KBM-7 (cell line): ENCODE measurements around the gene PPM1J.
A peak's percentile ranks its signal among the peaks of the same experiment; 100 is the strongest.
"Not testable (repeated sequence)": the region's sequence is repeated elsewhere in the genome, so short reads cannot be mapped to it uniquely, and the experiment has no call there.

Source experiments
- DNase-seq: peaks from one replicate; pipeline ENCODE4 v3.0.0-alpha.2; 2015
- in situ Hi-C: fragments of 300-500 bp; cut with MboI; formaldehyde crosslinking; loops from 2 replicates; pipeline ENCODE4 v1.14.3; 2020; ENCODE audit warnings: low sequenced_read_pairs, low pct_unique_long_range_greater_than_20kb, mixed read lengths

The PPM1J gene

GRCh38 chr1:112723511-112723839 is 8.3 kb upstream of the PPM1J start:
- in situ Hi-C loops: no loop called here
- DNase-seq: no peak

DNA sequence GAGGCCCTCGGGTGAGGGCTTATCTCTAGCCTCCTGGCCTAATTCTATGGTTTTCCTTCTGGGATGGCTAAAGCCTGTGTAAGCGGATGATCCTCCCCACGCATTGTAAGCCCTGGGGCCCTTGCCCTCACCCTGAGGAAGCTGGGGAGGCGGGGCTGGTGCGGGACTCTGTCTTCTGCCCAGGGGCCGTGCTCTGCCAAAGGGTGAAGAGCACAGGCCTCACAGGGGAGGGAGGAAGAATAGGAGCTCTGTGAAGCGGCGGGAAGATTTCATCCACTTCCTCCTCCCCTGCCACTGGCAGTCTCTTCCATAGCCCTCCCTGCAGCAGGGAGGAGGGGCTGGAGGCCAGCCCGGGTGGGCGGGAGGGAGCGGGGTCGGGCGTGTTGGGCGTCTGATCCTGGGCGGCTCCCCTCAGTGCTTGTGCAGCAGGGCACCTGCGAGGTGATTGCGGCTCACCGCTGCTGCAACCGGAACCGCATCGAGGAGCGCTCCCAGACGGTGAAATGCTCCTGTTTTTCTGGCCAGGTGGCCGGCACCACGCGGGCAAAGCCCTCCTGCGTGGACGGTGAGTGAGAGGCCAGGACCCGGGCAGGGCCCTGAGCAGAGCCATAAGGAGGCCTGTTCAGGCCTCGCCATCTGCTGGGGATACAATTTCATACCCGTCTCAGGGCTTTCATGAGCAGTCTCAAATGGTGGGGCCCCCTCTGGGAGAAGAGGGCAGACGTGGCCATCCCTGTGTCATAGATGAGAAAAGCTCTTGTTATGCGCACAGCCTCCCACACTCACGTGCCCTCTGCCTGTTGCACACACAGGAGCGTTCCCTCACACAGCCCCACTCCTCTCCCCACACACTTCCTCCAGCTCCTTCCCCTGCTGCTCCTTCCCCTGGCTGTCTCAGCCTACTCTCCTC is 7.7 kb upstream of the PPM1J start:
- in situ Hi-C loops: no loop called here
- peak; percentile 76 for DNase-seq

GRCh38 chr1:112721966-112722524 is 6.9 kb upstream of the PPM1J start:
- in situ Hi-C loops: no loop called here
- DNase-seq: no peak

DNA sequence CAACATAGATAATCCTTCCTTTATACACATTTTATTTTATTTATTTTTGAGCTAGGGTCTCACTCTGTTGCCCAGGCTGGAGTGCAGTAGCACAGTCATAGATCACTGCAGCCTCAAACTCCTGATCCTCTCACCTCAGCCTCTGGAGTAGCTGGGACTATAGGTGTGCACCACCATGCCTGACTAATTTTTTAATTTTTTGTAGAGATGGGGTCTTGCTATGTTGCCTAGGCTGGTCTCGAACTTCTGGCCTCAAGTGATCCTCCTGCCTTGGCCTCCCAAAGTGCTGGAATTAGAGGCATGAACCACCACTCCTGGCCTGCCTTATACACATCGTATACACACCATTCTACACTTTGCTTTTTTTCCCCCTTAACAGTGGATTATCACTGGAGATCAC is 6.2 kb upstream of the PPM1J start:
- DNase-seq, in situ Hi-C loops: not testable (repeated sequence)

DNA sequence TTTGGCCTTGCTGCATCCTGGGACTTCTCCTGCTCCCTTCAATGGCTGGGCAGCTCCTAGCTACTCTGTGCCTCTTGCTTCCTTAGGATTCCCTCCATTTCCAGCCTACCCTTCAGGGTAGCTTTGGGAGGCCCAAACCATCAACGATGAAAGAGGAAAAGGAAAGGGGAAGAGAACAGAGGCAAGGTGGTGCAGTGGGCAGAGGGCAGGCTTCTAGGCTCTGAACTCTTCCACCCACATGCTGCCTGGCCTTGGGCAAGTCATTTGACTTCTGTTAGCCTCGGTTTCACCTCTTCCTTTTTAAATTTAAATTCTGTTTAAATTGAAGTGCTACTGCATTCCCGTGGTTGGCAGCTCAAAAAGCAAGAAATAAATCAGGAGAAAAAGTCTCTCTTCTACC is 5.7 kb upstream of the PPM1J start:
- in situ Hi-C loops: no loop called here

DNA sequence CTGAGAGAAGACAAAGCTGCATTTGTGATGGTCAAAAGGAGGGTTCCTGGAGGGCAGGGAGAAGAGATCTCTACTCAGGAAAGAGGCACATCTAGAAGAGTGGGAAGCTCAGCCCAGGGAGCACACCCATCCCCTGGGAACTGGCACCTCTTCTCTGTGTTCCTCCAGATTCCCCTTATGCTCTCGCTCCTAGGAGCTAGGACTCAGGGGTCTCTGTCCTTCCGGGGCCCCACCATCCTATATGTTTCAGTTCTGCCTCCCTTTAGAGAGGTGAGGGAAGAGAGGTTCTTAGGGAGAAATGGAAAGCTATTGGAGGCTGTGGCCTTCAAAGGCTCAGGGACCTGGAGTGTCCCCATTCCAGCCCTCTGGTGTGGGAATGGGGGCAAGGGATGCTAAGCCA is 4.6 kb upstream of the PPM1J start:
- in situ Hi-C loops: no loop called here
- DNase-seq: no peak

More for the DNA sequence above, 5.7 kb upstream of the PPM1J start:
- no peak for DNase-seq

DNA sequence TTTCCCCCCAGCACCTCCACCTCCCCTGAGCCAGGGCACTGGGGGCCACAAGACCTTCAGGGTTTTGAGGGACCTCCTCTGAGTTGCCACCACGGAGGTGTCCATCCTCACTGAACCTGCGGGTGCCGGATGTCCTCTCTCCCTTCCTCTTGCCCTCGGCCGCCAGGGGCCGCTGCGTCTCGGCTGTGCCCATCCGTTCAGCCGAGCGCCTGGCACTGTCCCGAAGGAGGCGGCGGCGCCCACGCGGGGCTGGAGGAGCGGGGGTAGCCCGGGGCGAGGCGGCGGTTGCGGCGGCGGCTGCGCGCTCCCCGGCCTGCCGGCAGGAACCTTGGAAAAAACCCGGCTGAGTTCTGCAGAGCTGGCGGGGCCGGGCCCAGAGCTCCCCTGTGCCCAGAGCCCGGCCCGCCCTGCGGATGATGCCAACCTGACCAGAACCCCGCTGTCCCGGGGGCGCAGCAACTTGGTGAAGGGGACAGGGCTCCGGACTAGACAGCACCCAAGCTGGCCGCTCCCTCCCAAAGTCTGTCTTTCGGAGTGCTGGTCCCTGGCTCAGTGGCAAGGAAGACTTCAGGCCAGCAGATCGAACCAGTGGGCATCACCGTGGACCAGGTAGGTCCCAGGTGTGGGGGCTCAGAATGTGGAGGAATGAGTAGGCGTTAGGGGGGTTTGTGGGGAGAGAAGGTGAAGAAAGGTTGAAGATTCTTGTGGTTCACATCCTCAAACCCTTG is 3.7 kb upstream of the PPM1J start:
- in situ Hi-C loops: no loop called here
- DNase-seq: peak; percentile 69

GRCh38 chr1:112717263-112717873 is 2.2 kb upstream of the PPM1J start:
- no peak for DNase-seq
- in situ Hi-C loops: no loop called here

DNA sequence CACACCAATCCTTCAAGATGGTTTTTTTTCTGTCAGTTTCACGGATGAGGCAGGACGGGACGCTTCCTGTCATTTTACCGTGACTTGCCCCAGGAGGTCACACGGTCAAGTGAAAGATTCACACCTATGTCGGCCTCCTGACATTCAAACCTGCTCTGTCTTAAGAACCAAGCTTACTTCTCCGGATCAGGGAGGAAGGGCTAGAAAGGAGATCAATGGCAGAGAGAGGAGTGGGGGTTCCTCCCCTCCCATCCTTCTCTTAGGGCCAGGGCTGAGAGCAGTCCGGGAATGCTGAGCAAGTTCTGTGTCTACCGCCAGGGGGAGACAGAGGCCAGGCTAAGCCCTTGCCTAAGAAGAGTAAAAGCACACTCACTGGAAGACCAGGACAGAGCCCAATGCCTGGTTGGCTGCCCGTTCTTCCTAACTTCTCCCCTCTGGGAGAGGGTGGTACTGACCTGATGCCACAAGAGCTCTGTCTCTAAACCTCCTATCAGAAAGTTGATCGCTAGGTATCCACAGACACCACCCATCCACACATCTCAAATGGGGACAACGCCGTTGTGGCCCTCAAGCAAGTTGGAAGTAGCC is 1.1 kb upstream of the PPM1J start:
- peak; percentile 93 for DNase-seq
- in situ Hi-C loops: no loop called here

DNA sequence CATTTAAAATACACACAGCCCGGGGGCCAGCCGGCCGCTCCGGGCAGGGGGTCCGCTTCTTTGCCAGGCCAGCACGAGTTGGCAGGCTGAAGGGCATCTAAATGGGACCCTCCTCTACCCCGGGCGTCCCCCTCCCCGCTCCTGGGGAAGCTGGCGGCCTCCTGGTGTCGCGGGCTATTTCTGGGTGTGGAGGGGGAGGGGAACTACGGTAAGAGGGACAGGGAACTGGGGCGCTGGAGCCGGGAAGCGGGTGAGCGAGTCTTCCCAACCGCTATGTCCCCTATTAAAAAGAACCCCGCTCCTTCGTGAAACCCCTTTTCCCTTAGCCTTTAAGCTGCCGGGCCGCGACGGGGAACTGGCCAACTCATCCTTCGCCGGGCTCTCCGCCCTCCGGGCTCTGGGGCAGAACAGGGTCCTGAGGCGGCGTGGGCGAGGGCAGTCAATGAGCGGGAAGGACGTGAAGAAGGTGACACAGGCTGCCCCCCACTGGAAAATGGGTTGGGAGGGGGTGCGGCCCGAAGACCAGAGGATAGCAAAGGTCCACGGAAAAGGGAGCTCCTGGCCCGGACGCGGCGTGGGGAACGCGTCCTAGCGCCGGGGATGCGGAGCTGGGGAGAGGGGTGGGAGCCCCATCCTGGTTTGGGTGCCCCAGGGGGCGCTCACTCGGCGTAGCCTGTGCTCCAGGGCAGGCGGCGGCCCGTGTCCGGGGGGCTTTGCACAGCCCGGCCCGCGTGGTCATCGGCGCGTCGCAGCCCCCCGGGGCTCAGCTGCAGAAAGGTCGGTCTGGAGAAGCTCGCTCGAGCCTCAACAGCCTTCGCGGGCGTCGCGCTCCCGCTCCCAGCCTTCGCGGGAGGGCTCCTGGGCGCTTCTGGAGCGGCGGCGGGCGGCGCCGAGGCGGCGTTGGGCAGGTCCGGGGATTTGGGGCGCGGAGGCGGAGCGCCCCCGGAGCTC is 544 bp downstream of the PPM1J start:
- in situ Hi-C loops: no loop called here

GRCh38 chr1:112713466-112714312 is 1.4 kb downstream of the PPM1J start:
- in situ Hi-C loops: no loop called here
- DNase-seq: peak; percentile 85

More for the DNA sequence above, 544 bp downstream of the PPM1J start:
- DNase-seq: peak; percentile 70

- in situ Hi-C loops: no loop called here
- no peak for DNase-seq
Measured at GRCh38 chr1:112712701-112713128, 2.4 kb downstream of the PPM1J start.

DNA sequence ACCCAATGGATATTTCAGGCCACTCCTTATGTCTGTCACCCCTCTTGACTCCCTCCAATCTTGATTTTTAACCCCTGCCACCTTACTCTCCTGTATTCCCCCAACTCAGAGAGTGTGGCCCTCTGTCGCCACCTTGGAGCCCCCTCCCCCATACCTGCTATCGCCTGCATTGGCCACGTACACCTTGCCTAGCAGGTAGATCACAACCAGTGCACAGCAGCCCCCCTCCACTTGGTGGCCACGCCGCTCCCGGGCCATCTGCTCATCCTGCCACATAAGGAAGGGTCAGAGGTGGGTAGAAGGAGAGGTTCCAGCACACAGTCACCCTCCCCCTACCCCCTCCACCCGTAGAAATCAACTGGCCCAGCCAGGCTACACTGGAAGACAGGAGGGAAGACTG is 2.9 kb downstream of the PPM1J start:
- no peak for DNase-seq
- in situ Hi-C loops: no loop called here

DNA sequence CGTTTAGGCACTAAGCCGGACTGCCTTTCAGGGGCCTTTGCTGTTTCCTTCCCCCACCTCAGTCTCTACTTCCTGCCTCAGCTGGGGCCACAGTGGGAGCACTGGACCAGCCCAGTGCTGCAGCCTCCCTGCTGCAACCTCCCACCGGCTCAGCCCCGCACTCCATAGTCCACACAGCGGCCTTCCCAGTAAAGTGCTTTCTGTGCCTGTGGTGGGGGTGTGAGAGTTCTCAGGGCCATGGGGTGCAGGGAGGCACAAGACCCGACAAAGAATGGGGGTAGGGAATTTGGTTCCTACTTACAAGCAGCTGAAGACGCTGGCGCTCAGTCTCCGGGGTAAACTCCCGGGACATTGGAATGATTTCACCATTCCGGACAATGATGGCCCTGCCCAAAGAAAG is 3.5 kb downstream of the PPM1J start:
- DNase-seq: no peak
- in situ Hi-C loops: no loop called here

DNA sequence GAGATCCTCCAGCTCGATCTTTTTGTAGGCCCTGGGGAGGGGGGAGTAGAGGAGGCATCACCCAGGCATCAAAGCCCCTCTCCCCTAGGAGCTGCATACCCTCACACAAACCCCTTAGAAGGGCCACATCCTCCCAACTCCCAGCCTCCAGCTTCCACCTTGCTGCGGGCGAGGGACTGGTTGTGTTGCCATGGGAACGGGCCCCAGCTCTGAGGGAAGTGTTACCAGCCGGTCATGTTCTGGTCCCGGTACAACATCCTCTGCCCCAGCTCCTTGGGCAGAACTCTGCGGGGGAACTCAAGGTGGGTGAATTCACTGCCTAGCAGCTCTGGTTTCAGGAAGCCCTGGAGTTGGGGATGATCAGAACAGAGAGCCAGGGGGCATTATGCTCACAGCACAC is 4.1 kb downstream of the PPM1J start:
- in situ Hi-C loops: no loop called here
- DNase-seq: no peak

DNA sequence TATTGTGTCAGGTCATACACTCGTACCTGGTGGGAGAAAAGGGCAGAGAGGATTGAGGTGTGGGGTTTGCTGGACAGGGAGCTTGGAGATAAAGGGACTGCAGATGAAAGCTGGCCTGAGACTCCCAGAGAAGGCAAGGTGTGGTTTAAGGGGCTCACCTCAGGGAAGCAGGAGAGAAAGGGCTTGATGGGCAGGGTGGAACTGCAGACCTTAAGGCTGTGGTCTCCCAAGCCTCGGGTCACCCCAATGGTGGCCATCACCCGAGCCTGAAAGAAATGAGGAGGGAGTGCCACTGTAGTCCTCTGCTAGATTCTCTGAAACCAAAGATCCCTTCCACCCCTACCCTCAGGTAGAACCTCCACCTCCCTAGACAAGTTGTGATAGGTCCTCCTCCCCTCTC is 4.5 kb downstream of the PPM1J start:
- in situ Hi-C loops: no loop called here
- DNase-seq: no peak

GRCh38 chr1:112710159-112710558 is 5.0 kb downstream of the PPM1J start:
- in situ Hi-C loops: no loop called here
- DNase-seq: no peak

DNA sequence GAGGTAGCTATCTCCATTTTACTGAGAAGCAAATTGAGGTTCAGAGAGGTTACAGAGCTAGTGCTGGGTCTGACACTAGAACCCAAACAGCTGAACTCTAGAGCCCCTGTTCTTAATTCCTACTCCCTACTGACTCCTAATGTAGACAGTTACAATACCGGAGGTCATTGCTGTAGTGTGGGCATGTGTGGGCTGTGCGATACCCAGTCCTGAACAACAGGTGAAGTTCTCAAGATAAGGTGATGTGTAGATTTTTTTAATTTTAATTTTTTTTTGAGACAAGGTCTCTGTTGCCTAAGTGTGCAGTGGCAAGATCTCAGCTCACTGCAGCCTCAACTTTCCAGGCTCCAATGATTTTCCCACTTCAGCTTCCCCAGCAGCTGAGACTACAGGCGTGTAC is 6.6 kb downstream of the PPM1J start:
- no peak for DNase-seq
- in situ Hi-C loops: no loop called here
